K562 (cell line): Measurements from ENCODE around the gene VASH1. TPM values are rescaled to one million over a fixed set of nuclear protein-coding genes. Genes with fewer than 3 reads are reported as not detected.
A peak's percentile ranks its signal among the peaks of the same experiment; 100 is the strongest.

ENCODE experiments used
- ATAC-seq: fragments of 200-7000 bp; cut with Tn5 transposase; 3 replicates; pipeline ENCODE4 v1.9.1; 2020; ENCODE audit warnings: moderate library complexity
- BruUV-seq: library from RNA; stranded (reverse); fragments of 400-500 nt; replicated peaks from 2 replicates; lab custom pipeline; 2021; lab: Mats Ljungman, UMichigan
- CTCF ChIA-PET: fragments of 300-600 bp; formaldehyde crosslinking; extraction: SDS; loops from one replicate; lab custom pipeline; 2021; ENCODE audit warnings: low intra/inter-chr PET ratio; lab: Yijun Ruan, JAX
- POLR2A ChIA-PET: fragments of 300-600, 350-650 bp; sonication (Branson Sonifier 250); formaldehyde crosslinking; extraction: SDS; loops from one replicate; lab custom pipeline; 2021; ENCODE audit warnings: antibody characterized with exemption, inconsistent platforms; lab: Yijun Ruan, JAX
- DNase-seq, 4 experiments: peaks; one replicate each; pipeline versions ENCODE4 v3.0.0 to v3.0.0-alpha.2; 2011 to 2018; ENCODE audit warnings: low spot score in 3 of 4, mixed read lengths in 3 of 4; ENCODE audit errors: extremely low read depth in 1 of 4
- FAIRE-seq: peaks from 2 replicates; lab custom pipeline; 2011; peaks lifted over from hg19 to GRCh38; lab: Jason Lieb, UNC
- H2AFZ ChIP-seq: 2 replicates; pipeline ENCODE4 v1.6.0; 2011; ENCODE audit warnings: low read depth, low read length, control low read depth, inconsistent platforms
- H3K27ac ChIP-seq: fragments of 200-600 bp; 3 replicates; pipeline ENCODE4 v1.8.0; 2011; ENCODE audit warnings: low read depth, mild to moderate bottlenecking, control low read depth, inconsistent platforms, low read length, moderate library complexity, mixed read lengths; ENCODE audit errors: extremely low read depth
- H3K27me3 ChIP-seq, 2 experiments: fragments of 300-600 bp in 1 of 2; 2 replicates in 1 of 2; 3 replicates in 1 of 2; pipeline versions ENCODE4 v1.6.0 to v1.8.0; 2011; ENCODE audit warnings: inconsistent platforms in 2 of 2, low read length in 2 of 2, mild to moderate bottlenecking in 1 of 2, mixed read lengths in 1 of 2, moderate library complexity in 1 of 2; ENCODE audit not compliant: control insufficient read depth in 2 of 2, insufficient read depth in 2 of 2
- H3K36me3 ChIP-seq: fragments of 300-600 bp; 3 replicates; pipeline ENCODE4 v1.8.0; 2011; ENCODE audit warnings: mild to moderate bottlenecking, low read length, inconsistent platforms; ENCODE audit not compliant: control insufficient read depth, insufficient read depth
- H3K4me1 ChIP-seq, 2 experiments: fragments of 200-600 bp in 1 of 2; replicated peaks in 1 of 2; 2 replicates in 1 of 2; 3 replicates in 1 of 2; pipeline versions ENCODE4 v1.5.1 to v1.8.0; 2011; ENCODE audit warnings: inconsistent platforms in 2 of 2, low read length in 2 of 2, mild to moderate bottlenecking in 1 of 2, mixed read lengths in 1 of 2, moderate library complexity in 1 of 2; ENCODE audit not compliant: control insufficient read depth in 2 of 2, insufficient read depth in 2 of 2
- H3K4me2 ChIP-seq: 2 replicates; pipeline ENCODE4 v1.6.1; 2011; ENCODE audit warnings: low read length, control low read depth, inconsistent platforms, mixed read lengths; ENCODE audit not compliant: insufficient read depth
- H3K4me3 ChIP-seq: fragments of 200-600 bp; sonication (generic), shearing (Covaris generic); 2 replicates; pipeline ENCODE4 v1.5.1; 2016; ENCODE audit warnings: control low read depth, inconsistent platforms
- H3K79me2 ChIP-seq: fragments of 200-600 bp; 3 replicates; pipeline ENCODE4 v1.8.0; 2011; ENCODE audit warnings: low read length, inconsistent platforms; ENCODE audit not compliant: control insufficient read depth, insufficient read depth
- H3K9ac ChIP-seq, 2 experiments: 2 replicates each; pipeline versions ENCODE4 v1.6.0 to v1.6.1; 2011; ENCODE audit warnings: low read depth in 2 of 2, low read length in 2 of 2, control low read depth in 1 of 2, inconsistent platforms in 1 of 2, mild to moderate bottlenecking in 1 of 2, mixed read lengths in 1 of 2; ENCODE audit not compliant: insufficient read depth in 1 of 2
- H3K9me1 ChIP-seq: one replicate; pipeline ENCODE4 v1.6.0; 2011; ENCODE audit warnings: inconsistent platforms, mild to moderate bottlenecking, low read length, moderate library complexity; ENCODE audit not compliant: control insufficient read depth, insufficient read depth
- H3K9me3 ChIP-seq: replicated peaks from 2 replicates; pipeline ENCODE4 v1.5.1; 2011; ENCODE audit warnings: low read depth, low read length, inconsistent platforms; ENCODE audit not compliant: control insufficient read depth, insufficient read depth
- H4K20me1 ChIP-seq: replicated peaks from 2 replicates; pipeline ENCODE4 v1.6.1; 2011; ENCODE audit warnings: low read length, inconsistent platforms, mixed read lengths; ENCODE audit not compliant: control insufficient read depth, insufficient read depth
- CREB1 ChIP-seq, 2 experiments: sonication (generic) in 1 of 2; formaldehyde crosslinking in 1 of 2; IDR thresholded peaks; 2 replicates each; pipeline versions ENCODE4 v1.6.1 to v1.8.0; 2012 to 2022; ENCODE audit warnings: inconsistent platforms in 1 of 2, mild to moderate bottlenecking in 1 of 2, missing genetic modification reagents in 1 of 2, moderate library complexity in 1 of 2
- DEAF1 ChIP-seq: fragments of 450-650 bp; formaldehyde crosslinking; IDR thresholded peaks from 2 replicates; pipeline ENCODE4 v1.4.0; 2020; ENCODE audit warnings: mild to moderate bottlenecking, moderate library complexity
- FOXK2 ChIP-seq, 2 experiments: fragments of 450-650 bp; IDR thresholded peaks in 1 of 2; conservative IDR thresholded peaks in 1 of 2; 2 replicates each; pipeline ENCODE4 v1.6.1; 2016; ENCODE audit warnings: low read depth in 2 of 2, mild to moderate bottlenecking in 1 of 2
- MNT ChIP-seq, 2 experiments: fragments of 450-650 bp; conservative IDR thresholded peaks; 2 replicates each; pipeline ENCODE4 v1.6.1; 2017; ENCODE audit warnings: mild to moderate bottlenecking in 2 of 2, moderate library complexity in 2 of 2
- RAD21 ChIP-seq, 2 experiments: fragments of 250-450 bp in 1 of 2; fragments of 450-650 bp in 1 of 2; sonication (Bioruptor Pico) in 1 of 2; formaldehyde crosslinking in 1 of 2; IDR thresholded peaks in 1 of 2; conservative IDR thresholded peaks in 1 of 2; 2 replicates each; pipeline versions ENCODE4 v1.4.0 to v1.8.0; 2020 to 2022; ENCODE audit warnings: mild to moderate bottlenecking in 2 of 2, moderate library complexity in 1 of 2
- RBM15 ChIP-seq: fragments of 200-400 bp; formaldehyde crosslinking; IDR thresholded peaks from 2 replicates; pipeline ENCODE4 v1.6.1; 2018; ENCODE audit warnings: mild to moderate bottlenecking, low read length, moderate library complexity; ENCODE audit not compliant: insufficient read depth
- WGBS: fragments of 100-300 bp; shearing (Covaris generic); methylation state at CpG from one replicate; pipeline ENCODE4 v1.1.6; 2016; ENCODE audit warnings: low coverage, mixed read lengths; ENCODE audit not compliant: insufficient coverage; ENCODE audit errors: missing lambda C conversion rate; 5-methylcytosine and 5-hydroxymethylcytosine counted together
- in situ Hi-C: fragments of 300-500 bp; cut with MboI; formaldehyde crosslinking; loops from 4 replicates; pipeline ENCODE4 v1.15.0; 2018; ENCODE audit warnings: inconsistent platforms, mixed read lengths
- intact Hi-C: fragments of 100-400 bp; cut with micrococcal nuclease; formaldehyde crosslinking; loops from 2 replicates; pipeline ENCODE4 v1.14.2; 2022
- polyA plus RNA-seq, 8 experiments: library from polyadenylated mRNA; depleted of rRNA in 4 of 8; stranded (reverse) in 5 of 8; unstranded in 3 of 8; fragments of >200 nt; fragmentation: Nextera tagmentation in 2 of 8; fragmentation: Illumina TruSeq in 1 of 8; extraction: Ambion mirVana in 2 of 8; extraction: Trizol in 1 of 8; gene quantifications; 2 replicates each; pipeline versions ENCODE4 v1.2.1 to v1.2.3, GENCODE V29; 2011 to 2014; ENCODE audit warnings: inconsistent platforms in 1 of 8, missing spikeins in 1 of 8
- total RNA-seq, 7 experiments: library from RNA; depleted of rRNA in 6 of 7; stranded (reverse); fragments of >200 nt in 6 of 7; fragmentation: Illumina TruSeq in 2 of 7; extraction: Trizol in 2 of 7; gene quantifications; 2 replicates each; pipeline versions ENCODE4 v1.2.1 to v1.2.3, GENCODE V29; 2011 to 2021; ENCODE audit warnings: low replicate concordance in 1 of 7
- TF ChIP-seq, protein P1 (sequence below), 3 experiments: IDR thresholded peaks in 2 of 3; conservative IDR thresholded peaks in 1 of 3; 2 replicates each; pipeline ENCODE4 v1.5.1; 2011 to 2012; ENCODE audit warnings: low read length in 3 of 3, mild to moderate bottlenecking in 3 of 3, control low read depth in 2 of 3, improper control_type of control experiment in 1 of 3, inconsistent platforms in 1 of 3, low read depth in 1 of 3, mixed read lengths in 1 of 3, moderate library complexity in 1 of 3; ENCODE audit not compliant: insufficient read depth in 2 of 3
- TF ChIP-seq, protein P2 (sequence below): sonication (generic); IDR thresholded peaks from 2 replicates; pipeline ENCODE4 v1.6.1; 2016

The VASH1 gene
- total and polyA plus RNA-seq, 9 of the 15 experiments (the other 6 are each of a cell fraction or from before 2014, with no cell fraction given): 0.01 to 0.43 (median 0.13) TPM; not detected in 1

GRCh38 chr14:76810953-76811400, 49.7 kb downstream of the VASH1 start:
- Histone ChIP-seq H2AFZ (peak overlapping the region; percentile 56; the same call in 1 of the 2 replicates), H3K4me1 (peaks cover 13 to 14% of the 10 kb centered on the region in 2 experiments; a peak in 4 of 5 replicates), H3K9ac (peak overlapping the region; percentile 73 to 76; a peak in 3 of 4 replicates), H4K20me1 (no peaks in the 10 kb centered on the region), H3K9me1 (no peaks in the 10 kb centered on the region), H3K4me2 (peak overlapping the region; percentile 68), H3K36me3 (peaks cover 29% of the 10 kb centered on the region), H3K27ac (peak overlapping the region; percentile 3; the same call in 2 of the 3 replicates), H3K4me3 (peak overlapping the region; percentile 56), H3K27me3 (no peaks in the 10 kb centered on the region), H3K79me2 (peaks cover 25% of the 10 kb centered on the region), H3K9me3 (no peaks in the 10 kb centered on the region)
- TF ChIP-seq, protein P1, sequence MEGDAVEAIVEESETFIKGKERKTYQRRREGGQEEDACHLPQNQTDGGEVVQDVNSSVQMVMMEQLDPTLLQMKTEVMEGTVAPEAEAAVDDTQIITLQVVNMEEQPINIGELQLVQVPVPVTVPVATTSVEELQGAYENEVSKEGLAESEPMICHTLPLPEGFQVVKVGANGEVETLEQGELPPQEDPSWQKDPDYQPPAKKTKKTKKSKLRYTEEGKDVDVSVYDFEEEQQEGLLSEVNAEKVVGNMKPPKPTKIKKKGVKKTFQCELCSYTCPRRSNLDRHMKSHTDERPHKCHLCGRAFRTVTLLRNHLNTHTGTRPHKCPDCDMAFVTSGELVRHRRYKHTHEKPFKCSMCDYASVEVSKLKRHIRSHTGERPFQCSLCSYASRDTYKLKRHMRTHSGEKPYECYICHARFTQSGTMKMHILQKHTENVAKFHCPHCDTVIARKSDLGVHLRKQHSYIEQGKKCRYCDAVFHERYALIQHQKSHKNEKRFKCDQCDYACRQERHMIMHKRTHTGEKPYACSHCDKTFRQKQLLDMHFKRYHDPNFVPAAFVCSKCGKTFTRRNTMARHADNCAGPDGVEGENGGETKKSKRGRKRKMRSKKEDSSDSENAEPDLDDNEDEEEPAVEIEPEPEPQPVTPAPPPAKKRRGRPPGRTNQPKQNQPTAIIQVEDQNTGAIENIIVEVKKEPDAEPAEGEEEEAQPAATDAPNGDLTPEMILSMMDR (IDR thresholded peaks at IDR 0.05 in 2 of 3, conservative IDR thresholded peaks at IDR 0.05 in 1 of 3; ENCODE audit: insufficient read depth in 2 of 3, low read depth in 1 of 3, low read length in 3 of 3): peak; percentile 50 to 60 (median 53)
- TF ChIP-seq CREB1 (IDR thresholded peaks at IDR 0.05): no peak
- TF ChIP-seq CREB1 (CRISPR knock-in tag; IDR thresholded peaks at IDR 0.05): no peak
- TF ChIP-seq DEAF1 (CRISPR knock-in tag): peak; percentile 33; the same call in 1 of the 2 replicates
- peak; percentile 17 to 20; a peak in 1 of 4 replicates for TF ChIP-seq RAD21 (CRISPR knock-in tag; conservative IDR thresholded peaks at IDR 0.05 in 1 of 2, IDR thresholded peaks at IDR 0.05 in 1 of 2)
- TF ChIP-seq MNT (conservative IDR thresholded peaks at IDR 0.05): 0 out of 4 replicates have a peak, but pooled peaks of 1 of the 2 experiments have one; percentile 14
- TF ChIP-seq, protein P2, sequence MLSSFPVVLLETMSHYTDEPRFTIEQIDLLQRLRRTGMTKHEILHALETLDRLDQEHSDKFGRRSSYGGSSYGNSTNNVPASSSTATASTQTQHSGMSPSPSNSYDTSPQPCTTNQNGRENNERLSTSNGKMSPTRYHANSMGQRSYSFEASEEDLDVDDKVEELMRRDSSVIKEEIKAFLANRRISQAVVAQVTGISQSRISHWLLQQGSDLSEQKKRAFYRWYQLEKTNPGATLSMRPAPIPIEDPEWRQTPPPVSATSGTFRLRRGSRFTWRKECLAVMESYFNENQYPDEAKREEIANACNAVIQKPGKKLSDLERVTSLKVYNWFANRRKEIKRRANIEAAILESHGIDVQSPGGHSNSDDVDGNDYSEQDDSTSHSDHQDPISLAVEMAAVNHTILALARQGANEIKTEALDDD: 0 out of 2 replicates have a peak, but pooled peaks have one; percentile 23
- no peak for TF ChIP-seq RBM15
- 0 out of 4 replicates have a peak, but pooled peaks have one; percentile 31 to 50 for TF ChIP-seq FOXK2 (conservative IDR thresholded peaks at IDR 0.05 in 1 of 2, IDR thresholded peaks at IDR 0.05 in 1 of 2; ENCODE audit: low read depth in 2 of 2)
- FAIRE-seq (peak; percentile 97), ATAC-seq (peak; percentile 76), DNase-seq (peak in 2 of 4 experiments; percentile 18 to 55)
- ChIA-PET CTCF (no interaction called here), POLR2A (interaction anchor here (0.6 to 1.1 kb wide), 3 partner anchors 11 to 1113 kb away, joined by 3 to 4 read pairs (median 3); no protein-coding TSS in a partner anchor)
- no TSS peak for BruUV-seq
- 1% methylated on average over 9 of the region's 9 CpGs for WGBS
- in situ Hi-C loops: no loop called here
- intact Hi-C loops: no loop called here
